ENCODE measurements around the gene ITGA8. TPM values are rescaled to one million over a fixed set of nuclear protein-coding genes. Genes with fewer than 3 reads are reported as not detected.

The ITGA8 gene
- total and polyA plus RNA-seq, 2 of the 13 experiments (the other 11 are each of a cell fraction or from before 2014, with no cell fraction given): not detected

DNA sequence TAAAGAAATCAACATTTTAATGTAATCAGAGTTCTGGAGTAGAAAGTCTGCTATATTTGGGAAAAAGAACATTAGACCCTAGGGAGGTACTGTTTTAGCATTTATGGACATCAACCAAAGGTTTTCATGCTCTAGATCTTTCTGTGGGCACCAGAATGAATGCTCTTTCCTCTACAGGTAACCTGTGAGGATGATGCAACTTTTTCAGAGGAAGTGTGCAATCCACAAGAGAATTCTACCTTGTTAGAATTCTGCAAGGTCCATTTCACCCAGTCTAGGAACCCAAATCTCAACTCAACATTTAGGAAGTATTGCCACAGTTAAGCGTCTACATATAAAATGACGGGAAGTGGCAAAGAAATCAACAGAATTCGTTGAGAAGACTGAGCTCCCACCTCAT lies 208.8 kb downstream of the ITGA8 start:
- CTCF ChIA-PET (ENCODE audit: low intra/inter-chr PET ratio, low total read pairs): no interaction called here
- no peak for FAIRE-seq
- no peak overlapping the region for H2AFZ ChIP-seq (ENCODE audit: low read length)

DNA sequence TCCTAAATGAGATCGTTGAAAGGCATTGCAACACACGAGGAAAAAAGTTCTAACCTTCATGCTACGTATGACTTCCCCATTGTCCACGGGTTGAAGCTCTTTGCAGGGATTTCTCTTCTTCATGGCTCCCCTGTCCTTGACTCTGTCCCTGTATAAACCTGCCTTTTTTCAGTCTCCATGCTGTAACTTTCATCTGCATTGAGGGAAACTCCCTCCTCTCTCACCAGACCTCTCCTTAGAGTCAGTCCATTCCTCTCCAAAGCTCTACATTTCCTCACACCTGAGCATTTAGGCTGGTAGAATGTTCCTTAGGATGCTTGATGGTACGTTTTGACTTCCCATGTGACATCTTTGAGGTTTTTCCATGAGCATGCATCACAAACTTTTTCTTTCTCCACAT lies 214.4 kb downstream of the ITGA8 start:
- no peak for ATAC-seq
- ChIA-PET POLR2A (no interaction called here), CTCF (ENCODE audit: low intra/inter-chr PET ratio, low total read pairs) (no interaction called here)
- H3K4me3 ChIP-seq (replicated peaks in 1 of 3; ENCODE audit: insufficient read depth in 1 of 3, low read depth in 2 of 3, low read length in 3 of 3): no peak overlapping the region
- intact Hi-C loops (cut with micrococcal nuclease; ENCODE audit: unreplicated experiment): no loop called here
- no TSS peak for BruUV-seq (replicated peaks)
- H3K27me3 ChIP-seq (ENCODE audit: control insufficient read depth in 1 of 2, insufficient read depth in 2 of 2, low read length in 2 of 2): peaks cover 3 to 8% of the 10 kb centered on the region in 2 experiments; a peak in 1 of 5 replicates
- WGBS (ENCODE audit: low lambda C conversion rate): 4% methylated on average over 5 of the region's 5 CpGs
- H3K36me3 ChIP-seq (replicated peaks in 1 of 2; ENCODE audit: control insufficient read depth in 1 of 2, insufficient read depth in 2 of 2, low read length in 2 of 2): no peaks in the 10 kb centered on the region
- no peaks in the 10 kb centered on the region for H3K79me2 ChIP-seq (ENCODE audit: insufficient read depth, low read length)
- H3K4me2 ChIP-seq (ENCODE audit: low read depth, low read length): no peak overlapping the region
- FAIRE-seq: no peak
- no peak overlapping the region for H3K27ac ChIP-seq (ENCODE audit: extremely low read length, insufficient read depth, low read length)
- no peaks in the 10 kb centered on the region for H3K9me3 ChIP-seq (ENCODE audit: low read length)
- TF ChIP-seq ZNF530 (CRISPR knock-in tag; IDR thresholded peaks at IDR 0.05; ENCODE audit: low read depth) (no peak), MED13 (CRISPR knock-in tag; IDR thresholded peaks at IDR 0.05) (no peak)
- TF ChIP-seq, protein P1, sequence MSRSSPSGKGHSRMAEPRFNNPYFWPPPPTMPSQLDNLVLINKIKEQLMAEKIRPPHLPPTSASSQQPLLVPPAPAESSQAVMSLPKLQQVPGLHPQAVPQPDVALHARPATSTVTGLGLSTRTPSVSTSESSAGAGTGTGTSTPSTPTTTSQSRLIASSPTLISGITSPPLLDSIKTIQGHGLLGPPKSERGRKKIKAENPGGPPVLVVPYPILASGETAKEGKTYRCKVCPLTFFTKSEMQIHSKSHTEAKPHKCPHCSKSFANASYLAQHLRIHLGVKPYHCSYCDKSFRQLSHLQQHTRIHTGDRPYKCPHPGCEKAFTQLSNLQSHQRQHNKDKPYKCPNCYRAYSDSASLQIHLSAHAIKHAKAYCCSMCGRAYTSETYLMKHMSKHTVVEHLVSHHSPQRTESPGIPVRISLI (CRISPR knock-in tag; IDR thresholded peaks at IDR 0.05; ENCODE audit: borderline replicate concordance): no peak
- H3K4me1 ChIP-seq (ENCODE audit: insufficient read depth, low read length): no peaks in the 10 kb centered on the region
- no peaks in the 10 kb centered on the region for H4K20me1 ChIP-seq (ENCODE audit: insufficient read depth, low read length)
- H2AFZ ChIP-seq (ENCODE audit: low read length): no peak overlapping the region
- H3K9ac ChIP-seq (ENCODE audit: insufficient read depth, low read depth, low read length): no peak overlapping the region
- in situ Hi-C loops (cut with HindIII; ENCODE audit: extremely low pct_ligation_motif_present, low pct_unique_long_range_greater_than_20kb): no loop called here
- no peak for DNase-seq (ENCODE audit: low spot score)

More for the DNA sequence above, 208.8 kb downstream of the ITGA8 start:
- H3K36me3 ChIP-seq (replicated peaks in 1 of 2; ENCODE audit: control insufficient read depth in 1 of 2, insufficient read depth in 2 of 2, low read length in 2 of 2): no peaks in the 10 kb centered on the region
- intact Hi-C loops (cut with micrococcal nuclease; ENCODE audit: unreplicated experiment) (no loop called here), in situ Hi-C loops (cut with HindIII; ENCODE audit: extremely low pct_ligation_motif_present, low pct_unique_long_range_greater_than_20kb) (no loop called here)
- H3K79me2 ChIP-seq (ENCODE audit: insufficient read depth, low read length): no peaks in the 10 kb centered on the region
- H3K4me1 ChIP-seq (ENCODE audit: insufficient read depth, low read length): no peaks in the 10 kb centered on the region
- POLR2A ChIA-PET: no interaction called here
- peaks cover 3 to 11% of the 10 kb centered on the region in 2 experiments; a peak in 1 of 5 replicates for H3K27me3 ChIP-seq (ENCODE audit: control insufficient read depth in 1 of 2, insufficient read depth in 2 of 2, low read length in 2 of 2)
- H4K20me1 ChIP-seq (ENCODE audit: insufficient read depth, low read length): no peaks in the 10 kb centered on the region
- no peaks in the 10 kb centered on the region for H3K9me3 ChIP-seq (ENCODE audit: low read length)
- no peak overlapping the region for H3K9ac ChIP-seq (ENCODE audit: insufficient read depth, low read depth, low read length)
- no peak overlapping the region for H3K4me3 ChIP-seq (replicated peaks in 1 of 3; ENCODE audit: insufficient read depth in 1 of 3, low read depth in 2 of 3, low read length in 3 of 3)
- DNase-seq (ENCODE audit: low spot score) (no peak), ATAC-seq (no peak)
- H3K4me2 ChIP-seq (ENCODE audit: low read depth, low read length): no peak overlapping the region
- WGBS (ENCODE audit: low lambda C conversion rate): 2% methylated on average over 3 of the region's 3 CpGs
- TF ChIP-seq ATF7 (IDR thresholded peaks at IDR 0.05) (0 out of 2 replicates have a peak, but pooled peaks have one; percentile 4), ATF7 (CRISPR knock-in tag; IDR thresholded peaks at IDR 0.05) (no peak), ZFX (CRISPR knock-in tag; IDR thresholded peaks at IDR 0.05; ENCODE audit: low read depth) (no peak), ZNF3 (CRISPR knock-in tag; IDR thresholded peaks at IDR 0.05) (no peak), CEBPB (IDR thresholded peaks at IDR 0.05; ENCODE audit: borderline replicate concordance, low read depth, low read length) (peak; percentile 26; the same call in 1 of the 2 replicates)
- no peak overlapping the region for H3K27ac ChIP-seq (ENCODE audit: extremely low read length, insufficient read depth, low read length)
- no TSS peak for BruUV-seq (replicated peaks)

Measured in HepG2 (cell line).